Neural cell (in vitro differentiated cells): Measurements from ENCODE around the gene CDK11A.

Experiments used
- CTCF ChIP-seq: fragments of 450-650 bp; IDR thresholded peaks from 2 replicates; pipeline ENCODE4 v1.5.1; 2014; ENCODE audit warnings: antibody characterized with exemption, mild to moderate bottlenecking, moderate library complexity; ENCODE audit not compliant: poor library complexity, severe bottlenecking
- POLR2AphosphoS5 ChIP-seq: IDR thresholded peaks from 2 replicates; pipeline ENCODE4 v1.6.1; 2012

- no peak for TF ChIP-seq POLR2AphosphoS5
- TF ChIP-seq CTCF: no peak
Observed at GRCh38 chr1:1761504-1762376, 37.6 kb upstream of the CDK11A start.
